GM18873 (cell line): ENCODE data around the gene ZFP62.
"Not testable (repeated sequence)": the region's sequence is repeated elsewhere in the genome, so short reads cannot be mapped to it uniquely, and the experiment has no call there.

ENCODE experiments used
- ATAC-seq: cut with Tn5 transposase; IDR thresholded peaks from one replicate; pipeline ENCODE4 v1.9.1; 2021; ENCODE audit warnings: mild to moderate bottlenecking, moderate library complexity, moderate number of reproducible peaks; ENCODE audit not compliant: unreplicated experiment, low FRiP score

The ZFP62 gene

DNA sequence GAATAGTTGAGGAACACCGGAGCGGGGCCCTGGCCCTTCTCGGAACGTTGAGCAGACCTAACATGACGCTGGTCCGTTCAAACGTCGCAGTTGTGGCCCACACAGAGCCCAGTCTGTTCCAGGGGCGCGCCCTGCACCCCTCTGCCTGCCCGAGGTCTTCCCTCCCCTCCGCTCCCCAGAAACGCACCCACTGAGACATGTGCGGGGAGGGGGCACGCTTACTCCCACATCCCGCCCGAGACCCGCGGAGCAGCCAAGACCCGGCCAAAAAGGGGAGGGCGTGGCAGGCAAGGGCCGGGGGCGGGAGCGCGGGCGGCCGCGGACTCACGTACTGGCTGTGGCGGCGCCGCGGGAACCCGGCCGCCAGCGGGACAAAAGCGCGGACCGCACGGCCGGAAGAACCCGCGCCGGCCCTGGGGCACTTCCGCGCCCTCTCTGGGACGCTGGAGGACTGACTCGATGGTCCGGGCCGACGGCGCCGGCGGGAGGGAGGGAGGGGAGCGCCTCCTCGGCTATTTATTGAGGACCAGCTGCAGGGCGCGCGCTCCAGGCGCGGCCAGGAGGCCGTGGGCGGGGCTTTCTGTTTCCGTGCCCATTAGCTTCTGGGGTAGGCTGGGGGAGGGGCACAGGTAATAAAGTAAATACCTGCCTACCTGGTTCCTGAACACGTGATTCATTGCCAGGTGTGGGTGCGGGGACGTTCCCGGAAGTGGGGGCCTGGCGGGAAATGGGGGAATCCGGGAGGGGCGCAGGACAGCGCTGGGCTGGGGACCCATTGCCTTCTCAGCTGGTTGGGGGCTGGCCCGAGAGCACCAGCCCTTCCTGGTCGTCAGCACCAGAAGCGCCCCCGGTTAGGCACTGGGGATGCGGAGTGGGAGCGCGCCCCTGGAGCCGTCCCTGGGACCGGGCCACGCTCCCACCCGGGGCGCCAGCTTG, at the start of gene ZFP62:
Gene ZFP62 (minus strand): TSS at position 390 of the 936 bp plus-strand sequence. CDS start 57 bp downstream, at position 333.
- ATAC-seq: peak; percentile 56

GRCh38 chr5:180910735-180911134, 49.7 kb upstream of the ZFP62 start:
- ATAC-seq: no peak

GRCh38 chr5:180910182-180910581, 49.1 kb upstream of the ZFP62 start:
- no peak for ATAC-seq

GRCh38 chr5:180909782-180910181, 48.7 kb upstream of the ZFP62 start:
- no peak for ATAC-seq

DNA sequence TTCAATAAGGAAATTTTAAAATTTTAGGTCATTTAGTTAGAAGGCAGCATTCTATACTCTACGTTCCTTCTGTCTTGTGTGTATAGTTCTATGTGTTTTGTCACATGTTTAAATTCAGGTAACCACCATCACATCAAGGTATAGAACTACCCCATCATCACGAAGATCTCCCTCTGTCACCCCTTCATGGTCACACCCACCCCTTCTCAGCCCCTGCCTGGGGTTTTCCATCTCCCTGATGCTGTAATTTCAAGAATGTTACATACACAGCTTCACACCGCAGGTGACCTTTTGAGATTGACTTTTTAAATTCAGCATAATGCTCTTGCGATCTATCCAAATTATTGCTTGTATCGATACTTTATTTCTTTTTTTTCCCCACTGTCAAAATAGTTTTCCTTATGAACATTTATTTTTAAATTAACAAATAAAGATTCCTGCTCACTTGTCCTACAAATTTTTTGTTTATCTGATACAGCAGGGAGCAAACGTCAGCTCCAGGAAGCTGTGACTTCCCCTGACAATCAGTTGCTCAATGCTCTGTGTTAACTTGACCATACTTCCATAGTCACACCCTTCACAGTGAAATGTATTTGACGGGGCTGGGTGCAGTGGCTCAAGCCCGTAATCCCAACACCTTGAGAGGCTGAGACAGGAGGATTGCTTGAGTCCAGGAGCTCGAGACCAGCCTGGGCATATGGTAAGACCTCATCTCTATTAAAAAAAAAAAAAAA, 48.1 kb upstream of the ZFP62 start:
- ATAC-seq: no peak

DNA sequence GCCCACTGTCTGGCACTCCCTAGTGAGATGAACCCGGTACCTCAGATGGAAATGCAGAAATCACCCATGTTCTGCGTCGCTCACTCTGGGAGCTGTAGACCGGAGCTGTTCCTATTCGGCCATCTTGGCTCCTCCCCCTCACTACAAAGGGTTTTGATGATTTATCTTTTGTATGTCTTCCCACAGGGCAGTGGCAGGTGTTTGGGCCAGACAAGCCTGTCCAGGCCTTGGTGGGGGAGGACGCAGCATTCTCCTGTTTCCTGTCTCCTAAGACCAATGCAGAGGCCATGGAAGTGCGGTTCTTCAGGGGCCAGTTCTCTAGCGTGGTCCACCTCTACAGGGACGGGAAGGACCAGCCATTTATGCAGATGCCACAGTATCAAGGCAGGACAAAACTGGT, 47.3 kb upstream of the ZFP62 start:
- ATAC-seq: no peak

DNA sequence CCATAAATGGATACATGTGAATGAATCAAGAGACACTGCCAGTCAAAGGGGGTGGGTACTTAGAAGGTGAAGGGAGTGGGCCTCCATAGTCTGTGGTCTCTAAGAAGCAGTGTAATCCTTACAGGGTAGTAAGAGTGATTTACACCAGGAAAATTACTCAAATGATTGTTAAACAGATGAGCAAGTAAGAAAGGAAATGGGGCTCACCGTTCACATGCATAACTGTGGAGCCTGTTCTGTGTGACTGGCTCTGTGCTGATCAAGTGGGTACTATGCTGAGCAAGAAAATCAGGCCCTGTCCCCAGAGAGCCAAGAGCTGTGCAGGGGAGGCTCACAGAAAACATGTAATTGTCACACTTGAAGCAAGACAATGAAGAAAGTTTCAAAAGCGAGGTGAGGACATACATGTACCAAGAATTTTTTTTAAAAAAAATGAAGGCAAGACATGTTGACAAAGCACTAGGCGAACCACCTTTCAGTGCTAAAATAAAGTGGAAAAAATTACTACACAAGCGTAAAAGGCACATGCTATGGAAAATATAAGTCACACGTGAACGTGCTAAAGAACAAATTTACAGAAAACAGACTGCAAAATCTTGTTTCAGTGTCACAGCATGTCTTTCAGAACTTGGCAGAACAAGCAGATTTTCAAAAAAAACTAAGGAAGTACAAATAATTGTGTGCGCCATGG, 40.4 kb upstream of the ZFP62 start:
- ATAC-seq: no peak

- no peak for ATAC-seq
Observed at GRCh38 chr5:180900178-180900577, 39.1 kb upstream of the ZFP62 start.

- no peak for ATAC-seq
Observed at GRCh38 chr5:180898621-180899246, 37.7 kb upstream of the ZFP62 start, which contains the start of gene BTNL8. Gene BTNL8 (plus strand): TSS chr5:180899159. CDS start chr5:180899311, 152 bp downstream.

DNA sequence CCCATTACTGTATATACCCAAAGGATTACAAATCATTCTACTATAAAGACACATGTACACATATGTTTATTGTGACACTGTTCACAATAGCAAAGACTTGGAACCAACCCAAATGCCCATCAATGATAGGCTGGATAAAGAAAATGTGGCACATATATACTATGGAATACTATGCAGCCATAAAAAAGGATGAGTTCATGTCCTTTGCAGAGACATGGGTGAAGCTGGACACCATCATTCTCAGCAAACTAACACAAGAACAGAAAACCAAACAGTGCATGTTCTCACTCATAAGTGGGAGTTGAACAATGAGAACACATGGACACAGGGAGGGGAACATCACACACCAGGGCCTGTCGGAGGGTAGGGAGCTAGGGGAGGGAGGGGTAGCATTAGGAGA, 34.3 kb upstream of the ZFP62 start:
- not testable (repeated sequence) for ATAC-seq

DNA sequence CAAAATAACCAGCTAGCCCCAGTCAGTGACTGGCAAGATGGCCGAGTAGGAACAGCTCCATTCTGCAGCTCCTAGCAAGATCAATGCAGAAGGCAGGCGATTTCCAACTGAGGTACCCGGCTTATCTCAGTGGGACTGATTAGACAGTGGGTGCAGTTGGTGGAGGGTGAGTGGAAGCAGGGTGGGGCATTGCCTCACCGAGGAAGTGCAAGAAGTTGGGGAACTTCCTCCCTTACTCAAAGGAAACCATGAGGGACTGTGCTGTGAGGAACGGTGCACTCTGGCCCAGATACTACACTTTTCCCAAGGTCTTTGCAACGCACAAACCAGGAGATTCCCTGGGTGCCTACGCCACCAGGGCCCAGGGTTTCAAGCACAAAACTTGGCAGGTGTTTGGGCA, 28.3 kb upstream of the ZFP62 start:
- ATAC-seq: no peak

DNA sequence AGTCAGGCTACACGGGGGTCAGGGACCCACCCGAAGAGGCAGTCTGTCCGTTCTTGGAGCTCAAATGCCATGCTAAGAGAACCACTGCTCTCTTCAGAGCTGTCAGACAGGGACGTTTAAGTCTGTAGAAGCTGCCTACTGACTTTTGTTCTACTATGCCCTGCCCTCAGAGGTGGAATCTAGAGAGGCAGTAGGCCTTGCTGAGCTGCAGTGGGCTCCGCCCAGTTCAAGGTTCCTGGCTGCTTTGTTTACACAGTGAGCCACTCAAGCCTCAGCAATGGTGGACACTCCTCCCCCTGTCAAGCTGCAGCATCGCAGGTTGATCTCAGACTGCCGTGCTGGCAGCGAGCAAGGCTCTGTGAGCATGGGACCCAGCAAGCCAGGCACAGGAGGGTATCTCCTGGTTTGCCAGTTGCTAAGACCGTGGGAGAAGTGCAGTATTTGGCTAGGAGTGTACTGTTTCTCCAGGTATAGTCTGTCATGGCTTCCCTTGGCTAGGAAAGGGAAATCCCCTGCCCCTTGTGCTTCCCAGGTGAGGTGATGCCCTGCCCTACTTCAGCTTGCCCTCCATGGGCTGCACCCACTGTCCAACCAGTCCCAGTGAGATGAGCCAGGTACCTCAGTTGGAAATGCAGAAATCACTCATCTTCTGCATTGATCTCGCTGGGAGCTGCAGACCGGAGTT, 24.9 kb upstream of the ZFP62 start:
- ATAC-seq: not testable (repeated sequence)

DNA sequence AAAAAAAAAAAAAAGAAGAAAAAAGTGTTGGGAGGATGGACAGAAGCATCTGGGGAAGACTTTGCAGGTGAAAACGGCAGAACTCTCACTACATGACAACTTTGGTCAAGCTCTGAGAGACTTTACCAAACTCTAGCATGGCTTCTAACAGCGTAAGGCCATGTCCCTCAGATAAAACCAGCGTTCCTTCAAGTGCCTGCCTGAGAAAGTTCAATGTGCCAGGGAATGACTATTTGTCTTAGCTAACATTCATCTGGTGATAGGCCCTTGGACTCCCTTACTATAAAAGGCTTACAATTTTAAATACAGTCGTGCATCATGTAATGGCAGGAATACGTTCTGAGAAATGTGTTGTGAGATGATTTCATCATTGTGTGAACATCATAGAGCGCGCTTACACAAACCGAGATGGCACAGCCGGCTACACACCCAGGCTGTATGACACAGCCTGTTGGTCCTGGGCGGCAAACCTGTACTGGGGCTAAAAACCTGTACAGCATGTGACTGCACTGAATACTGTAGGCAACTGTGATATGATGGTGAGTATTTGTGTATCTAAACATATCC, 14.9 kb upstream of the ZFP62 start:
- no peak for ATAC-seq

DNA sequence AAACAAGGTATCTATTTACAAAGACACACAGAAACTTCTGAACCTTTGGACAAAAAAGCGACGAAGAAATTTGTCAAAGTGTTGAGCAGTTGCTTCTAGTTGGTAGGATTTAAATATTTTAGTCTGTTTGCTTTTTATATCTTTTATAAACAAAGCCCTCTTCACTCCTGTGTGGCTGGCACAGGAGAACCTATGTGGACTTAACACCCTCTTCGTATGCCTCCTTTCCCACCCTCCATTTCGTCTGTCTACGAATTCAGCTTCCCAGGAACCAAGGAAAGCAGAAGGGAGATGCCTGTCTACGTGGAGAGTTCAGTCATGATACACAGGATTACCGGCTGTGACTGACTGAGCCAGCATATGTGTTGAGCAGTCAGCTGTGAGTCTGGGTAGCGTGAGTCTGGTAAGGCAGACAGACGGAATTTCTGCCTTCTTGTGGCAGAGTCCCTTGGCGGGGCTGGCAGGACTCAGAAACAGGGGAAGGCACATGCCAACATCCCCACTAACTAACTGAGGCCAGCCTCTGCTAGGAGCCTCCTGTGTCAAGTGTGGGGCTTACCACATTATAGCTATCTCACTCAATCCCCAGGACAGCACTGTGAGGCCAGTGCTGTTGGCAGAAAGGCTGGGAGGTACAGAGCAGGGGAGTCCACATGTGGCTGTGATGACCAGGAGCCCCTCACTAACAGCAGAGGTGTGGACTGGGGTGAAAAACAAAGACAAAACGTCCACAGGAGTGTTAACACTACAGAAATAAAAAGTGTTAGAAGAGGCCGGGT, 13.9 kb upstream of the ZFP62 start:
- no peak for ATAC-seq

- no peak for ATAC-seq
Observed at GRCh38 chr5:180873615-180874520, 12.8 kb upstream of the ZFP62 start.

DNA sequence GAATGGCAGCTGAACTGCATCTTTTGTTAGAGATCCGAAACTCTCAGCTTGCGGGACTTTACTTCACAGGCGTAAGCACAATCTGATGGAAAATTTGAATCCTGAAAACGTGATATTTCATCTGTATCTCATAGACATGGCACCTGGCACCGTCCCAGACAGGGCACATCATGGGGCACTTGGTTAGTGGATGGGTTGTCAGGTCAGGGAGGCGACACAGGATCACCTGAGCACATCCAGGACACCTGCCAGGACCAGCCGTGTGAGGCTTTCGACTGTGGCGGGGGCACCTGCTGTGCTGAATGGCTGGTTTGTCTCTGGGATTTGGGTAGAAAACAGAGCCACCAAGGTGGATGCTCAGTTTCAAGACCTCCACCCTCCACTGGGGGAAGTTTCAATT, 11.3 kb upstream of the ZFP62 start:
- ATAC-seq: no peak

- ATAC-seq: no peak
Observed at GRCh38 chr5:180870276-180871068, 9.4 kb upstream of the ZFP62 start.
